H1 (cell line): Measurements from ENCODE around the gene TMEM150B. TPM values are rescaled to one million over a fixed set of nuclear protein-coding genes. Genes with fewer than 3 reads are reported as not detected.

Experiments used
- EGR1 ChIP-seq: IDR thresholded peaks from 2 replicates; pipeline ENCODE4 v1.6.1; 2011; ENCODE audit warnings: low read depth, low read length, borderline replicate concordance
- EP300 ChIP-seq, 2 experiments: IDR thresholded peaks; 1 replicate in 1 of 2; 2 replicates in 1 of 2; pipeline ENCODE4 v1.6.1; 2011 to 2012; ENCODE audit warnings: low read depth in 2 of 2, low read length in 2 of 2, mild to moderate bottlenecking in 2 of 2, borderline replicate concordance in 1 of 2, inconsistent platforms in 1 of 2, moderate library complexity in 1 of 2
- GABPA ChIP-seq: IDR thresholded peaks from 2 replicates; pipeline ENCODE4 v1.6.1; 2011; ENCODE audit warnings: mild to moderate bottlenecking, low read length, moderate library complexity, borderline replicate concordance; ENCODE audit not compliant: insufficient read depth
- KDM1A ChIP-seq: fragments of 200-600, 300-600 bp; sonication (generic); IDR thresholded peaks from 2 replicates; pipeline ENCODE4 v1.7.1; 2016; ENCODE audit warnings: mild to moderate bottlenecking, low read length, borderline replicate concordance
- NANOG ChIP-seq: IDR thresholded peaks from 2 replicates; pipeline ENCODE4 v1.6.1; 2011; ENCODE audit warnings: low read length, low read depth, mild to moderate bottlenecking, inconsistent platforms; ENCODE audit not compliant: insufficient read depth, poor library complexity, severe bottlenecking
- NRF1 ChIP-seq: IDR thresholded peaks from 2 replicates; pipeline ENCODE4 v1.6.1; 2011; ENCODE audit warnings: mild to moderate bottlenecking, low read depth, low read length, improper control_type of control experiment
- POLR2A ChIP-seq, 2 experiments: IDR thresholded peaks; 1 replicate in 1 of 2; 2 replicates in 1 of 2; pipeline ENCODE4 v1.6.1; 2011; ENCODE audit warnings: low read depth in 2 of 2, low read length in 2 of 2, mild to moderate bottlenecking in 2 of 2; ENCODE audit errors: control extremely low read depth in 1 of 2
- polyA plus RNA-seq, 7 experiments: library from polyadenylated mRNA; depleted of rRNA in 3 of 7; stranded (reverse) in 5 of 7; unstranded in 2 of 7; fragments of >200 nt in 5 of 7; fragments of 200-250 nt in 2 of 7; gene quantifications; 1 replicate in 5 of 7; 2 replicates in 1 of 7; 4 replicates in 1 of 7; pipeline versions ENCODE4 v1.2.1 to v1.2.3, GENCODE V29; 2011 to 2013; ENCODE audit warnings: missing spikeins in 2 of 7, mixed read lengths in 2 of 7
- total RNA-seq: library from RNA; stranded (reverse); fragmentation: NEBNext Ultra II Directional; extraction: Animal tissue kit (Norgen Biotek cat#: 25700); gene quantifications from 2 replicates; pipeline ENCODE4 v1.2.1, GENCODE V29; 2021

Gene TMEM150B
- total and polyA plus RNA-seq, 2 of the 8 experiments (the other 6 are each of a cell fraction or from before 2014, with no cell fraction given), result 0.41 to 0.91 TPM

DNA sequence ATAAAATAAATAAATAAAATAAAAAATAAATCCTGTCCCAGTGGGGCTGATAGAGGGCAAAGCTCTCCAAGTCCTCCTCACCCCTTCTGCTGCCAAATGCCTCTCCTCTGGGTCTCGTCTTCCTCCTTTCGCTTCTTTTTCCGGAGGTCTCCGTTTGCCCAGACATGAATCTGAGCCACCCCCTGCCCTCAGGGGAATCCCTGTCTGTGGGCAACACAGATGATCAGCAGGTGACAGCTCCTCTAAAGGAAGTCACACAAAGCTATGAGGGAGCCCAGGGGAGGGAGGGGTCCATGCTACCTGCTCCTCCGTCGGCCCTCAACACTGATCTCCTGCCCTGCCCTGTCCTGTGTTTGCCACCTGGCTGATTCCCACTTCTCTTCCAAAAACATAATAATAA lies 479 bp downstream of the TMEM150B start (continued):
- TF ChIP-seq EP300 (IDR thresholded peaks at IDR 0.05; ENCODE audit: borderline replicate concordance in 1 of 2, low read depth in 2 of 2, low read length in 2 of 2), result no peak
- TF ChIP-seq GABPA, result no peak
- no peak for TF ChIP-seq POLR2A (IDR thresholded peaks at IDR 0.05; ENCODE audit: control extremely low read depth in 1 of 2, low read depth in 2 of 2, low read length in 2 of 2)
- TF ChIP-seq NANOG, result no peak
- TF ChIP-seq EGR1, result no peak
- no peak for TF ChIP-seq KDM1A
- no peak for TF ChIP-seq NRF1
- TF ChIP-seq, all 59 proteins: peak for 0
